Amniotic epithelial cell (primary cell): ENCODE data around the gene PLD5.
A peak's percentile ranks its signal among the peaks of the same experiment; 100 is the strongest.
"Not testable (repeated sequence)": the region's sequence is repeated elsewhere in the genome, so short reads cannot be mapped to it uniquely, and the experiment has no call there.

Experiments
- DNase-seq: peaks from one replicate; pipeline ENCODE4 v3.0.0-alpha.2; 2010; ENCODE audit warnings: low read depth

The PLD5 gene

DNA sequence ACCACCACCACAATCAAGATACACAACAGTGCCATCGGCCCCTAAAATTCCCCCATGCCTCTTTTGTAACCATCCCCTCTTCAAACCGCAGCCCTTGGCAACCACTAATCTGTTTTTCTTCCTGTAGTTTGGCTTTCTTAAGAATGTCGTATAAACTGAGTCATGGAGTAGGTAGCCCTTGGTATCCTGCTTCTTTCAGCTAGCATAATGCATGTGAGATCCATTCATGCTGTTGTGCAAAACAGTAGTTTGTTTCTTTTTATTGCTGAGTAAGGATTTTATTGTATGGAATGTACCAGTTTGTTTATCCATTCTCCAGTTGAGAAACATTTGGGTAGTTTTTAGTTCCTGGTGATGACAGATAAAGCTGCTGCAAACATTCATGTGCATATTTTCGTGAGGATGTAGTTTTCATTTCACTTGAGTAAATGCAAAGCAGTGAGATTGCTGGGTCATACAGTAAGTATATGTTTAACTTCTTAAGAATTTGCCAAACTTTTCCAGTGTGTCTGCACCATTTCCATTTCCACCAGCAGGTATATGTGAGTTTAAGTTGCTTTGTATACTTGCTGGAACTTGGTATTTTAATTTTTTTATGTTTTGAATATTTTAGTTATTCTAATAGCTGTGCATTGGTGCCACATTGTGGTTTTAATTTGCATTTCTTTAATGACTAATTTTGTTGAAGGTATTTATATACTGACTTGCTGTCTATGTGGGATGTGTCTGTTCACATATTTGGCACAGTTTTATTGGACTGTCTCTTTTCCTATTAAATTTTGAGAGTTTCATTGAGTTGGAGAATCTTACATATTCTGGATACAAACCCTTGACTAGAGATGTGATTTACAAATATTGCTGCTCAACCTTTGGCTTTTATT, 377.2 kb downstream of the PLD5 start:
- peak; percentile 88 for DNase-seq

DNA sequence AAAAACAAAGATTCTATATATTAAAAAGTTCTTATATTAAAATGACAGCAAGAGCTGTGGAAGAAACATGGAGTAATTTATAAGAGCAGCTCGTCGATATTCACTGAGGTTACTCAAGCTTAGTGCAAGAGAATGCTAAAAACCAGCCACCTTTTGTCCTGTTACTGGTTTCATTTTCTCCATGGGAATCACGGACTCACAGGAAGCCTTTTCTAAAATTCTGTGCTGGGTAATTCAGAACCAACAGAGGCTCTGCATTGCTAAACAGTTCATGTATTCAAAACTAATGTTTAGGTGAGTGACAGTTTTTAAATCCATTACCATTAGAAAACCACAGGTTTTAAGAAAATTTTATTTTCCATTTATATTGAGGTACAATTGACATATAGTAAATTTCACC, 377.8 kb downstream of the PLD5 start:
- DNase-seq, result no peak

DNA sequence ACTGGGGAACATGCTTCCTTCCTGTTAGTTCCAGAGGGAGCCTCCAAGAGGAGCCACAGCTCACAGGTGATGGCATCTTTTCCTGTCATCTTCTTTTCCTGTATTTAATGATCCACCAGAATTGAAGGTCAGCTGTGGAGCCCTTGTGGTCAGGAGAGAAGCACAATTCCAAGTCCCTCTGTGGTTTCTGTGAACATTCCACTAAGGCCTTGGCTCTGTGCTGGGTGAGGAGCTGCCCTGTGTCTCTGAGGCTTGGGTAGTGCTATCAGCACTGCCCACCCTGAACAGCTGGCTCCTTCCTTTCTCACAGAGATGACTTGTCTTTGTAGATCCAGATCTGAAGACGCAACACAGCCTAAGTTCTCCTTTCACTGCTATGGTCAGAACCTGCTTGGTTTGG, 383.7 kb downstream of the PLD5 start:
- DNase-seq, result peak; percentile 2

DNA sequence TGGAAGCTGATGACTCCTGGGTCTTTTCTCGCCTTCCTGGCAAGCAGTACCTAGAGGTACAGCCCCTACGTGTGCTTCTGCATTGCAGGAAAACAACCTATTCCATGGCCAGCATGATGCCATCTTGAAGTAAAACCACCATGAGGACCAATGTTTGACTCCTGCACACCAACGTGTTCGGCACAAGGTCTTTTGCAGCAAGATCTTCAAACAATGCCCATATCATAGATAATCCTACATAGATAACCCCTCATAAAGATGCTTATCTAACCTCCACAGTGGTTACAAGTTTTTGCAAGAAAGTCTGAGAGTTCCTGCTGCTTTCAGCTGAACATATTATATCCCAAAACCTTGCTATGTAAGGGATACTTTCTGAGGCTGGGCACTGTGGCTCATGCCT, 384.5 kb downstream of the PLD5 start:
- DNase-seq, result no peak

DNA sequence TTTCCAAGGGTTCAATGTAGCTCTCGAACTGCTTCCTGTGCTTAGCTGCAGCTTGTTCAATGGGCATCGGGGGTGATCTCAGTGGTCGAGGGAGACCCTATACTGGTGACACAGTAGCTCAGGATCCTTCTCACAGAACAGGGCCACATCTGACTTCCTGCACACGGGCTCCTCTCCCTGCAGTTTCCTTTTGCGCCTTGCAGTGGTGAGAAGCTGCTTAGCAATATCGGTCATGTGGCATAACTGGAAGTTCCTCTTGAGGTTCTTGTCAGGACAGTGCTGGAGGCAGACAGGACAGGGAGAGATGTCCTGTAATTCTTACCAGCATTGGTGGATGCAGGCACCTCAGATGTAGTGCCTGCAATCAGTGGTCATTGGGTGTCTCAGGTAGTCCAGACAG, 385.1 kb downstream of the PLD5 start:
- no peak for DNase-seq

DNA sequence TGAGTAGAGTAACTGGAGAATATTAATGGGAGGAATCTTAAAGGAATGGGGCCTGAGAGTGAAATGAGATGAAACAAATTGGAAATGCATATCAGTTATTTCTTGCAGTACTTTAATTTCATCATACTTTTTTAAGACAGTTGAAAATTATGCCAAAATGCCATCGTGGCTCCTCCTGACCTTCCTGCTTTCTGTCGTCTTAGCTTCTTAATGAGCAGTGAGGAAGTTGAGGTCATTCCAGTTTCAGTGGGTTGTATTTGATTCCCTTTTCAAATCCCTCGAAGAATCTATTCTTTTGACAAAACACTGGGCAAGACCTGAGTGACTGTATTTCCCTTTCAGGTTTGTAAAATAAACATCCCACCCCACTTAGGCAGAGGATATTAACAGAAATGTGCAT, 390.7 kb downstream of the PLD5 start:
- no peak for DNase-seq

DNA sequence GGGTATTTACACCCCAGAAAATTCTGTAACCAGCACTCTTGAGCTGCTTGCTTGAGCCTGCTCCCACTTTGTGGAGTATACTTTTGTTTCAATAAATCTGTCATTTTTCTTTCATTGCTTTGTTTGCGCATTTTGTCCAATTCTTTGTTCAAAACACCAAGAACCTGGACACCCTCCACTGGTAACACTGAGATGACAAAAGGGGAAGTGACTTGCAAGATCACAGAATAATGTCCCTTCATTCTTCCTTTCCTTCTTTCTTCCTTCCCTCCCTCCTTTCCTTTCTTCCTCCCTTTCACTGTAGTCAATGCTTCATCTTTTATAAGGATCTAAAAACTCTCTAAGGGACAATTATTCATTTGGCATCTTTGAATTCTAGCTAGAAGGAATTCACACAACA, 391.1 kb downstream of the PLD5 start:
- no peak for DNase-seq

DNA sequence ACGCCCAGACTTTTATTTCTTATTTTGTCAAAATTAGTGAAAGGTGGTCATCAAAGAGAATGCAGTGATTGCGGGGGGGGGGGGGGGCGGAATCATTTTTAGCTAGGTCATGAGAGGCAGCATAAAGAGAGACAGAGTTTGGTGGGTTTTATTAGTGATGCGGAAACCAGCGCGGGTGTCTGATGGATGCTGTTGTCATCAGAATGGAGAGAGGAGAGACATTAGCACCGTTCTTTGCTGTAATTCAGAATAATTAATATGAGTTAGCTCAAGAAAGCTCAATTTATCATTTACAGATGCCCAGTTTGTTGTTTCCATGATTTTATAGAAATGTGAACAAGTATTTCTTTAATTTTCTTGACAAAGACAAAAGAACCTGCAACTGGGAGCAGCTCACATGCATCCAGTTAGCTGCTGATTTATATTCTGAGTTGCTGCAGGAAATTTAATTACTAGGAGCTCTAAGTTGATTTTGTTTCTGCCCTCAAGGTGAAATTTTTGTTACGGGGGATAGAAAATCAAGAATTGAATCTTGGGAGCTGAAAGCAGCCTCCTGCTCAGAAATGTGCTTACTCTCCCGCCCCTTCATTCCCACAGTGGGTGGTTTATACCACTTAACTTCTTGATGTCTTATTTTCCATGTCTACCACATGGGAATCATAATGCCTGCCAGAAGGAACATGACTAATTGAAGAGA, 392.2 kb downstream of the PLD5 start:
- DNase-seq, result peak; percentile 1

DNA sequence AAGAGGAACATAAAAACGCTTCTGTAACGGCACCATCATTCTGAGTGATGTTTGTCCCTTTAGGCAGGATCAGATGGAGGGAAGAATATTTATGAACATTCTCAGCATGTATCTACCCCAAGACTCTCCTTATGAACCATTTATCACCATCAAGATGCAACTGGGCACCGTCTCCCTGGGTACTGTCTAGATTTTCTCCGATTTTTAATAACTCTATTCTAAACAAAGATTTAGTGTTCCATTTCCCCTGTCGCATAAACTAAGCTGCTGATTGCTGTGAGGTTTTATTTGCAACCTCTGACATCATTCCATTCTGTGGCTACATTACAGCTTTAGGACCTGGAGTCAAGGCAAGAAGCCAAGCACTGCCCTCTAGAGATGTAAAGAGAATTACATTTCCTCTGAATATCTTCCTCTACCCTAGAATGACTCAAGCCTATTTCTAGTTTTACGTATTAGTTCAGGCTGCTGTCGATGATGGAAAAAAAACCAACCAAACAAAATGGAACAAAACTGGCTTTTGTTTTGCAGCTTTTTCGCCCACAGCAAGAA, 395.5 kb downstream of the PLD5 start:
- peak; percentile 56 for DNase-seq

DNA sequence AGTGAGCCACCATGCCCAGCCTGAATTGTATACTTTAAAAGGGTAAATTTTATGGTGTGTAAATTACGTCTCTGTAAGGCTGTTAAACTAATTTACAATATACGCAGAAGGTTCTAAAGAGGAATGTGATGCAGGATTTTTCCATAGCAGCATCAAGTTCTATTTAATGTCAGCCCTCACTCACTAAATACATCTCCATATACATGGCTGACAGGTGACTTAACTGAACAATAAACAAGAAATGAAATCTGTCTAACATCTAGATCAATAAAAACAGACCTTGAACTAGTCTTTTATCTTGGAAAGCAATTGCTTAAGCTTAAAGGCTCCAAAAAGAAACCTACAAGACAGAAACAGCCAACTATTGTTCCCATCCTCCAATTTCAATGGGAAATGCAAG, 404.1 kb downstream of the PLD5 start:
- no peak for DNase-seq

DNA sequence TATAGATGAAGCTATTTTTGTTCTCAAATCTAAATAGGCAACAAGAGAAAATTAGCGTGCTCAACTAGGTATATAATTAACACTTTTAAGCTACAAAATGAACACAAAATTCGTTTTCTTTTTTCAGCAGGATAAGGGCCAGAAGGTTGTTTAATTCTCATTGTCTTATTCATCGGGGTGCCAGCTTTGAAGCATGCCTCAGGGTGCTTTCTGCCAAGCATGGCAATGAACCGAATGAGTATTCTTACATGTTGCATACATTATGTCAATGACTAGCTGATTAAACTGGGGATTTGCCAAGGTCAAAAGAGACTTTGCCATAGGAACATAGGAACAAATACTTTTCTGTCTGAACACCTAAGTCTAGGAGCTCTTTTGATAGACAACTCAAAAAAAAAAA, 423.6 kb downstream of the PLD5 start:
- no peak for DNase-seq

DNA sequence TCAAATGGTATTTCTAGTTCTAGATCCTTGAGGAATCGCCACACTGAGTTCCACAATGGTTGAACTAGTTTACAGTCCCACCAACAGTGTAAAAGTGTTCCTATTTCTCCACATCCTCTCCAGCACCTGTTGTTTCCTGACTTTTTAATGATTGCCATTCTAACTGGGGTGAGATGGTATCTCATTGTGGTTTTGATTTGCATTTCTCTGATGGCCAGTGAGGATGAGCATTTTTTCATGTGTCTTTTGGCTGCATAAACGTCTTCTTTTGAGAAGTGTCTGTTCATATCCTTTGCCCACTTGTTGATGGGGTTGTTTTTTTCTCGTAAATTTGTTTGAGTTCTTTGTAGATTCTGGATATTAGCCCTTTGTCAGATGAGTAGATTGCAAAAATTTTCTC, 427.2 kb downstream of the PLD5 start:
- not testable (repeated sequence) for DNase-seq

DNA sequence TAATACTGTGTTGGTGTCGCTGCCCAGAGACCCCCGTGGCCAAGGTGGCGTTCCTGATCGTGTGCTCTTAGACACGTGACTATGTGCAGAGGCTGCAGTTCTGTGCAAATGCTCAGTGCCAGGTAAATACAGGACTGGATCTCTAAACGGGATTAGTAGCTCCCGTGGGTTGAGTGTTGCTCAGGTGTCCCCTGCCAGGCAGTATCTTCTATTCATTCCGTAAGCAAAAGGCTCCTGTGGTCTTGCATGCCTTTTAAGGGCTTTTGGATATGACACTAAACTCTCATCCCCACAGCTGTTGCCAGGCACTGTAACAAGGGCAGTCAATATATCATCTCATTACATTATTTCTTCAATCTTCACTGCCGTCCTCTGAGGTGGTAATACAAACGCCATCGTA, 431.4 kb downstream of the PLD5 start:
- no peak for DNase-seq

DNA sequence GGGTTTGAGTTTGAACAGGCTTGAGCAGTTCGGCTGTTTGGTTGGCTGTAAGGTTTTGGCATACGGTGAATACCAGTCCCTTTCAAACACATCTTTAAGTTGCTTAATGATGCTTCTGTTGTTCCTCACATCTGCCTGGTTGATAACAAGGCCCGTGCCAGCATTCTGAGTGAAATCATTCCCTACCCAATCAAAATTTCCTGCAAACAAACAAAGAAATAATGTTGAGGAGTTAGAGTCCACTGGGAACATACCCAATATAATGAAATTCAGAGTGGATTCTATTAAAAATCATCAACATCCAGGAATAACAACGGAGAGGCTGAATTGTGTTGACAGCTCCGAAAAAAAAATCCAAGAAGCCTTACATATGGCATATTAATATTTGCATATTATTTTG, 434.6 kb downstream of the PLD5 start:
- no peak for DNase-seq

DNA sequence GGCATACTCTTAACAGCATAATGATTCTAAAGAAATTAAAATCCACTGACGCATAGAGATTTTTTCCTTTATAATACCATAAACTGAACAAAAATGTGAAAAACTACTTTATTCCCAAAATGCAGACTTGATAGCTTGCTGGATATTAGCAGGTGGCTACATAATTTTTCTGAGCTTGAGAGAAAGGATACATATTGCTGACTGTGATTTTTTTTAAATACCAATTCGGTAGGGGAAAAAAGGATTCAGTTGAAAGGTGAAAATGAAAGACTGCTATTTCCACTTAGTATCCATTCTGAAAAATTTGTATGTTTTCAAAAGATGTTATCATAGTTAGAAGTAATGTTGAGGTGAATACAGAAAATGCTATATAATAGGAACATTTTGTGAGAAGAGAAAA, 435.6 kb downstream of the PLD5 start:
- DNase-seq, result no peak

DNA sequence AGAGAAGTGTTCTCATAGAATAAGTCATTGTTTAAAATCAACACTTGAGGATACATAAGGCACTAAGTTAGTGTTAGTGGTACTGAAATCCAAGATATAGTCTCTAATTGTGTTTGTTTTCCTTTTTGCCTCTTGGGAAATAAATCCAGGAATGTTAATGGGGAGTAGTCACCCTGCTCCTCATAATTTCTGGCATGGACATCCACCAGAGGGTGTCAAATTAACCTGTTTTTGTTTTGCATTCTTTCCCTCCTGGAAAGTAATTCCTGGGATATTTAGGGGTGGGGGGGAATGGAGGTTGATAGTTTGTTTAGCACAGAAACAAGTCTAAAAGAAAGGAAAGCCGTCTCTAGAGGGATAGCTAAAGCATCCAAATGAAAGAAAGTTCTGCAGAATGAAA, 437.8 kb downstream of the PLD5 start:
- no peak for DNase-seq

DNA sequence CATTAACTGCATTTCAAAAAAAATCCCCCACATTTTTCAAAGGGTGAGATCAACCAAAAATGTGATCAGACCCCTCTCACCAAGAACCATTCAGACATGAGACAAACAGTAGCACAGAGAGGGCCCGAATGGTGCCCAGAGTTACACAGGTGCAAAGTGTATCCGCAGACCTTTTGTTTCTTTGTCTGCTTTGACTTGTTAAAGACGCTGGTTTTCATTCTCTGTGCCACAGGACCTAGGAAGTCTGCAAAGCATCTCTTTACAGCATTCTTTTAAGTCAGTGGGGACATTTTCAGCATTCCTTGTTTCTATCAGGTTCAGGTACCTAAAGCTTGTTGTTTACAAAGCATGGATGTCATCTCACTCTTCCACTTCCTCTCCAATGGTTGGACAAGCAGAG, 438.4 kb downstream of the PLD5 start:
- DNase-seq, result no peak

DNA sequence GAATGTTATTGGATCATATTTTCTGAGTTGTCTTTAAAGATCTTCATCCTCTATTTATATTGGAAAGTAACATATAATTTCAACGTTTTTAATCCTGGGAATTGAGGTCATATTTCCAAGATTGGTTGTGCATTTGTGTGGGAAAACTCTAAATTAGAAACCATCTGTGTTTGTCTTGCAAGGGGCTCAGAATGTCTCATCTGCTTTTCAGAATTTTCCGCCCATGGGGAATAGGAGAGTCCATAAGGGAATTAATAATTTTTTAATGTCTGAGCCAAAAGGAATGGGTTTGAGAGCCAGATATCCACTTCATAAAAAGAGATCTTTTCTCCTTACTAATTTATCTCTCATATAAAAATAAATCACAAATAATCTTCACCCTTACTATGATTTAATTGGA, 440.8 kb downstream of the PLD5 start:
- DNase-seq, result no peak

DNA sequence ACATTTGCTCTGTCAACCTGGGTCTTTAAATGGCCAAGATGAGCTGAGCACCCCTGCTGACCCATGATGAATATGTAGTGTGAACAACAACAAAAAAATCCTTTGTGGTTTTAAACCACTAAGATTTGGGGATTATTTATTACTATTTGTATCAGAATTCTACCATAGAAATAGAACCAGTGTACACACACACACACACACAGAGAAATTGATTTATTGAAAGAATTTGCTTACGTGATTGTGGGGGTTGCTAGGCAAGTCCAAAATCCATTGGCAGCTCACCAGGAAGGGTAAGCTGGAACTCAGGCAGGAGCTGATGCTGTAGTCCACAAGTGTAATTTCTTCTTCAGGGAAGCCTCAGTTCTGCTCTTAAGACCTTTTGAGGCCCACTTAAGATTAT, 443.1 kb downstream of the PLD5 start:
- peak; percentile 50 for DNase-seq

DNA sequence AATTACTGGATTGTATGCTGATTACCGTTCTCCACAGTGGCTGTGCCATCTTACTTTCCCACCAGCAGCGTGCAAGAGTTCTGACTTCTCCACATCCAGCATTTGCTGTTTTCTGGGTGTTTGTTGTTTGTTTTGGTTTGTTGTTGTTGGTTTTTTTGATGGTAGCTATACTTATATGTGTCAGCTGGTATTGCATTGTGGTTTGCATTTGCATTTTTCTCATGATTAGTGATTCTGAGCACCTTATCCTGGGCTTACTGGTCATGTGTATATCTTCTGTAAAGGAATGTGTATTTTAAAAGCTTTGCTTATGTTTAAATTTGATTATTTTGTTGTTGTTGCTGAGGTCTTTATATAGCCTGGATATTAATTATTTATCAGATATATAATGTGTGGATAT, 458.7 kb downstream of the PLD5 start:
- DNase-seq, result no peak

DNA sequence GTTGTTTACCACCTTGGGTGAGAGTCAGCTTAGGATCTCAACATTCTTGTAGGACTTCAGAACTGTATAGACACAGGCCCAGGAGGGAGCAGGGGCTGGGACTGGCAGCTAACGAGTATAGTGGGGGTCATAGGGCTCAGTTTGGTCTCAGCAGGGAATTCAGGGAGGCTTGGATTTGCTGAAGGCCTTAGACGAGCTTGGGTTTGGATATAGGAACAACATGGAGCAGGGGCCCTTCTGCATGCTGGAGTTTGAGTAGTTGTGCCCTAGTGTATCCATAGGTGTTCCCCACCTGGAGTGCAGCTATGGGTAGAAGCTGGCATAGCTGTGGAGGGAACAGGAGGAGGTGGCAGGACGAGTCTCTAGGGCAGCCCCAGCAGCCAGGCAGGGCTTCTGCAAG, 462.2 kb downstream of the PLD5 start:
- no peak for DNase-seq

DNA sequence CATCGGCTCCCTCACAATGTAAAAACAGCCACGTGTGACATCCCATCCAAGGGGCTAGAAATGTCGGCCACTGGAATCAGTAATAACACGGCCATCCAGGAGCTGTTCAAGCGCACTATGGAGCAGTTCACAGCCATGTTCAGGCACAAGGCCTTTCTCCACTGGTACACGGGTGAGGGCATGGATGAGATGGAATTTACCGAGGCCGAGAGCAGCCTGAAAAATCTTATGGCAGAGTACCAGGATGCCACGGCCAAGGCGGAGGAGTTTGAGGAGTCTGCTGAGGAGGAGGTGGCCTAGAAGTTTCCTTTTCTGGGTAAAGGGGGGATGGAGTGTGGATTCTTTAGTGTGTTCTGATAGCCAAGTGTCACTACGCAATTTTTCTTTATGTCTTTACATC, 464.5 kb downstream of the PLD5 start:
- no peak for DNase-seq

DNA sequence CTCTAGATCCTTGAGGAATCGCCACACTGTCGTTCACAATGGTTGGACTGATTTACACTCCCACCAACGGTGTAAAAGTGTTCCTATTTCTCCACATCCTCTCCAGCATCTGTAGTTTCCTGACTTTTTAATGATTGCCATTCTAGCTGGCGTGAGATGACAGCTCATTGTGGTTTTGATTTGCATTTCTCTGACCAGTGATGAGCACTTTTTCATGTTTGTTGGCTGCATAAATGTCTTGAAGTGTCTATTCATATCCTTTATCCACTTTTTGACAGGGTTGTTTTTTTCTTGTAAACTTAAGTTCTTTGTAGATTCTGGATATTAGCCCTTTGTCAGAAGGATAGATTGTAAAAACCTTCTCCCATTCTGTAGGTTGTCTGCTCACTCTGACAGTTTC, 465.9 kb downstream of the PLD5 start:
- DNase-seq, result not testable (repeated sequence)
